ENCODE measurements around the gene ARMH4. TPM values are rescaled to one million over a fixed set of nuclear protein-coding genes. Genes with fewer than 3 reads are reported as not detected.

The ARMH4 gene
- total RNA-seq, 4 donors from 2014 or later = 5.0 to 8.0 (median 5.8) TPM

DNA sequence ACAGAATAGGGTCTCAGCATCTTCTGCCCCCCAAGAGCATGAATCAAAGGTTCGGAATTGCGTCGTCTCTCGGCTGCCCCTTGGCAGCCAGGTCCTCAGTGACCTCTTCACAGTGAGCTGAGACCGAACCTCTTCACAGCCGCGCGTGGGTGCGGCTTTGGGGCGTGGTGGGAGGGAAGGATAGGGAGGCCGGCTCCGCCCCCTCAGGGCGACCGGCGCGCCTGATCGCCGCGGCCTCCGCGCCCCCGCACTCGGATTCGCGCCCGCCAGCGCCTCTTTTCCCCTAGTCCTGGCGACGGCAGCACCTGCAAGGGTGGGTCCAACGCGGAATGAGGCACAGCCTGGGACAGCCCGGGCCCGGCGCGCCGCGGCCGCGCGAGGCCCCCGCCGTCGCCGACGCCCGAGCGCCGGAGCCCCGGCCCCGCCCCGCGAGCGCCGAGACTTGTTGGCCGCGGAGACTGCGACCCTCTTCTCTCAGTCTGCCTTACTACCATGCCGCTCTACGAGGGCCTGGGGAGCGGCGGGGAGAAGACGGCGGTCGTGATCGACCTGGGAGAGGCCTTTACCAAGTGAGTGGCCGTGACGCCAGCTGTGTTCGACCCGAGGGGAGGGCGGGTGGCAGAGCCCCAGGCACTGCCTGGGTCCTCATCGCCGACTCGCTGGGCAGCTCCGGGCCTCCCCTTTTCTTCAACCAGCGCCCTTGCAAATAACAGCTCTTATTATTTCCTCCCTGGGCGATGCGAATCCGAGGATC is 47.9 kb upstream of the ARMH4 start, which contains the start of gene ACTR10:
Gene ACTR10, plus strand, starts transcription at position 424 of the 754 bp plus-strand sequence. Its CDS starts 69 bp downstream, at position 493.
- 0% methylated on average over 8 of the region's 78 CpGs for WGBS
- peak; percentile 95 for DNase-seq (ENCODE audit: extremely low spot score)
- intact Hi-C loops (cut with DNase I) = loop anchor here (5.0 kb wide), 1 partner anchor 37 kb away; no protein-coding TSS in a partner anchor
- H3K36me3 ChIP-seq = peaks cover 0 to 22% (median 17%) of the 10 kb centered on the region in 4 donors
- peak within 1 kb of the TSS; percentile 92 to 94 (median 93) for H3K27ac ChIP-seq (replicated peaks in 1 of 4)
- TF ChIP-seq POLR2A (IDR thresholded peaks at IDR 0.05; ENCODE audit: low read depth) (no peak), EP300 (IDR thresholded peaks at IDR 0.05) (no peak), POLR2AphosphoS5 (IDR thresholded peaks at IDR 0.05) (peak; percentile 82 to 90)
- TF ChIP-seq, protein P1, sequence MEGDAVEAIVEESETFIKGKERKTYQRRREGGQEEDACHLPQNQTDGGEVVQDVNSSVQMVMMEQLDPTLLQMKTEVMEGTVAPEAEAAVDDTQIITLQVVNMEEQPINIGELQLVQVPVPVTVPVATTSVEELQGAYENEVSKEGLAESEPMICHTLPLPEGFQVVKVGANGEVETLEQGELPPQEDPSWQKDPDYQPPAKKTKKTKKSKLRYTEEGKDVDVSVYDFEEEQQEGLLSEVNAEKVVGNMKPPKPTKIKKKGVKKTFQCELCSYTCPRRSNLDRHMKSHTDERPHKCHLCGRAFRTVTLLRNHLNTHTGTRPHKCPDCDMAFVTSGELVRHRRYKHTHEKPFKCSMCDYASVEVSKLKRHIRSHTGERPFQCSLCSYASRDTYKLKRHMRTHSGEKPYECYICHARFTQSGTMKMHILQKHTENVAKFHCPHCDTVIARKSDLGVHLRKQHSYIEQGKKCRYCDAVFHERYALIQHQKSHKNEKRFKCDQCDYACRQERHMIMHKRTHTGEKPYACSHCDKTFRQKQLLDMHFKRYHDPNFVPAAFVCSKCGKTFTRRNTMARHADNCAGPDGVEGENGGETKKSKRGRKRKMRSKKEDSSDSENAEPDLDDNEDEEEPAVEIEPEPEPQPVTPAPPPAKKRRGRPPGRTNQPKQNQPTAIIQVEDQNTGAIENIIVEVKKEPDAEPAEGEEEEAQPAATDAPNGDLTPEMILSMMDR (IDR thresholded peaks at IDR 0.05) = peak in 1 of 3 experiments; percentile 8
- peak within 1 kb of the TSS; percentile 74 to 97 (median 78) for H3K4me3 ChIP-seq
- peaks cover 12 to 30% (median 26%) of the 10 kb centered on the region in 4 donors for H3K4me1 ChIP-seq
- H3K27me3 ChIP-seq = no peaks in the 10 kb centered on the region
- H3K9me3 ChIP-seq = no peaks in the 10 kb centered on the region

- TF ChIP-seq EP300 (IDR thresholded peaks at IDR 0.05) (no peak), POLR2A (IDR thresholded peaks at IDR 0.05; ENCODE audit: low read depth) (no peak)
- Histone ChIP-seq H3K36me3 (peaks cover 0 to 4% (median 3%) of the 10 kb centered on the region in 4 donors), H3K9me3 (no peaks in the 10 kb centered on the region), H3K4me3 (no peak overlapping the region), H3K27me3 (no peaks in the 10 kb centered on the region), H3K27ac (replicated peaks in 1 of 4) (no peak overlapping the region), H3K4me1 (peaks cover 12 to 30% (median 26%) of the 10 kb centered on the region in 4 donors)
- no peak for DNase-seq (ENCODE audit: extremely low spot score)
- intact Hi-C loops (cut with DNase I) = no loop called here
- WGBS = 94% methylated on average over 5 of the region's 5 CpGs
Measured at GRCh38 chr14:58198086-58198485, 46.1 kb upstream of the ARMH4 start.

GRCh38 chr14:58196198-58196597 is 44.2 kb upstream of the ARMH4 start:
- WGBS = 92% methylated on average over 1 of the region's 1 CpG
- TF ChIP-seq EP300 (IDR thresholded peaks at IDR 0.05) = no peak
- TF ChIP-seq POLR2AphosphoS5 (IDR thresholded peaks at IDR 0.05) = no peak
- TF ChIP-seq, protein P1 (IDR thresholded peaks at IDR 0.05) = no peak
- TF ChIP-seq POLR2A (IDR thresholded peaks at IDR 0.05; ENCODE audit: low read depth) = no peak
- Histone ChIP-seq H3K4me3 (no peak overlapping the region), H3K9me3 (no peaks in the 10 kb centered on the region), H3K27me3 (no peaks in the 10 kb centered on the region), H3K36me3 (no peaks in the 10 kb centered on the region), H3K4me1 (peaks cover 4 to 15% (median 13%) of the 10 kb centered on the region in 4 donors), H3K27ac (replicated peaks in 1 of 4) (no peak overlapping the region)
- intact Hi-C loops (cut with DNase I) = no loop called here
- no peak for DNase-seq (ENCODE audit: extremely low spot score)

DNA sequence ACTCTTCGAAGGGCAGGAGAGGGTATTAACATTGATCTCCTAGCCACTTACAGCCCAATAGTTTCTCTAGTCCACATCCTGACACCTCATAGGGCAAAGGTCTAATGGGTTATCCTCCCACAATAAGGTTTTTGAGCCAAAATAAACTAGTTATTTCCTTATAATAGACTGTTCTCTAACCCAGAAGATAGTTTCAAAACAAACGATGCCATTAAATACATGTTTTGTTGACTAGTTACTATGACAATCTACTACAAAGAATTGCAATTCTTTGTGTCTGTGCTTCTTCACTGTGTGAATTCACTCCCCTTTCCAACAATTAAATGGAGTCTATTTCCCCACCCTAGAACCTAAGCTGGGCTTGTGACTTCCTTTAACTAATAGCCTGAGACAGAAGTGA is 41.5 kb upstream of the ARMH4 start:
- WGBS = 74% methylated on average over 2 of the region's 2 CpGs
- peaks cover 0 to 2% (median 0%) of the 10 kb centered on the region in 4 donors for H3K4me1 ChIP-seq
- H3K27ac ChIP-seq (replicated peaks in 1 of 4) = no peak overlapping the region
- no peaks in the 10 kb centered on the region for H3K9me3 ChIP-seq
- H3K36me3 ChIP-seq = no peaks in the 10 kb centered on the region
- no peak overlapping the region for H3K4me3 ChIP-seq
- DNase-seq (ENCODE audit: extremely low spot score) = no peak
- no peaks in the 10 kb centered on the region for H3K27me3 ChIP-seq
- intact Hi-C loops (cut with DNase I) = no loop called here
- TF ChIP-seq POLR2AphosphoS5 (IDR thresholded peaks at IDR 0.05) (no peak), POLR2A (IDR thresholded peaks at IDR 0.05; ENCODE audit: low read depth) (no peak), EP300 (IDR thresholded peaks at IDR 0.05) (no peak)
- TF ChIP-seq, protein P1 (IDR thresholded peaks at IDR 0.05) = no peak

DNA sequence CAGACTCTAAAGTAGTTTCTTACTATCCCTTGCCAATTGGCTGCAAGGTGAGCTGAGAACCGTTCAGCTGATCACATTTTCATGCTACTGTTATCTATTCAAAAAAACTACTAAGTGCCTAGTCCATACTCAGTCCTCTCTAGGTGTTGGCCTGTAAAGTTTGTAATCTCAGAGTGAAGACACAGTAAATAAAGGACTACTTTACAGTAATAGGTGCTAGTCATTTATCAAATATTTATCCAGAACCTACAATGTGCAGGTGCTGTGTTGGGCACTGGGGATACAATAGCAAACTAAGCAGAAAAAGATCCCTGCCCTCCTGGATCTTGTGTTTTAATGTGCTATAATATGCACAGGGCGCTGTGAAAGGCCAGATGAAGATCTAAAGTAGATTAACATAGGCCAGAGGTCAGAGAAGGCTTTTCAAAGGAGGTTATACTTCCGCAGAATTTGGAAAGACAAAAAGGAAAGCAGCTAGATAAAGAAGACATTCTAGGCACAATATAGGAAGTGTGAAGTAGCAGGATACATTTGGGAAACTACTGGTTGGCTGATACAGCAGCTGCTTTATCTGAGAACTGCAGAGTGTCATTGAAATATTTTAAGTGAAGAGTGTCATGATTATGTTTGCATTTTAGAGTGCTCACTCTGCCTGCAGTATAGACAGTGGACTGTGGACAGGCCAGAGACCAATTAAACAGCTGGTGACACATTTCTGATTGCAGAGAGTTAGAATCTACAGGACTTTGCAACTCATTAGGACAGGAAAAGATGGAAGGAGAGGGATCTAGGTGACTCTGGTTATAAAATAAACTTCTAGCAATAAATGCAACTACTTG is 40.0 kb upstream of the ARMH4 start:
- intact Hi-C loops (cut with DNase I) = no loop called here
- TF ChIP-seq POLR2A (IDR thresholded peaks at IDR 0.05; ENCODE audit: low read depth) = no peak
- TF ChIP-seq POLR2AphosphoS5 (IDR thresholded peaks at IDR 0.05) = no peak
- no peak for TF ChIP-seq EP300 (IDR thresholded peaks at IDR 0.05)
- TF ChIP-seq, protein P1 (IDR thresholded peaks at IDR 0.05) = no peak
- DNase-seq (ENCODE audit: extremely low spot score) = no peak
- no peaks in the 10 kb centered on the region for H3K27me3 ChIP-seq
- no peaks in the 10 kb centered on the region for H3K4me1 ChIP-seq
- 75% methylated on average over 3 of the region's 3 CpGs for WGBS
- H3K27ac ChIP-seq (replicated peaks in 1 of 4) = no peak overlapping the region
- H3K9me3 ChIP-seq = no peaks in the 10 kb centered on the region
- H3K36me3 ChIP-seq = no peaks in the 10 kb centered on the region
- no peak overlapping the region for H3K4me3 ChIP-seq

Data from esophagus muscularis mucosa (tissue), 4 donors.